Bronchial epithelial cell (primary cell): ENCODE results near the gene UQCC2. TPM values are rescaled to one million over a fixed set of nuclear protein-coding genes. Genes with fewer than 3 reads are reported as not detected.

Experiments
- DNase-seq: peaks from one replicate; pipeline ENCODE4 v3.0.0-alpha.2; 2010; ENCODE audit warnings: low read depth
- FAIRE-seq: peaks from 2 replicates; lab custom pipeline; 2011; peaks lifted over from hg19 to GRCh38; lab: Jason Lieb, UNC
- H3K27me3 ChIP-seq: 2 replicates; pipeline ENCODE4 v1.5.1; 2011; ENCODE audit warnings: low read length; ENCODE audit not compliant: control insufficient read depth, insufficient read depth
- H3K36me3 ChIP-seq: 2 replicates; pipeline ENCODE4 v1.5.1; 2011; ENCODE audit warnings: low read length; ENCODE audit not compliant: control insufficient read depth, insufficient read depth
- H3K4me3 ChIP-seq: 2 replicates; pipeline ENCODE4 v1.5.1; 2011; ENCODE audit warnings: mild to moderate bottlenecking, low read depth, low read length, control low read depth
- total RNA-seq: library from RNA; depleted of rRNA; stranded (reverse); fragments of >200 nt; gene quantifications from 2 replicates; pipeline ENCODE4 v1.2.1, GENCODE V29; 2014
- TF ChIP-seq, protein P1 (sequence below): IDR thresholded peaks from 2 replicates; pipeline ENCODE4 v1.5.1; 2011; ENCODE audit warnings: mild to moderate bottlenecking, moderate library complexity, low read length, control low read depth, inconsistent platforms; ENCODE audit not compliant: insufficient read depth, severe bottlenecking

Gene UQCC2
- 47.1 and 49.7 TPM in 2 replicates for total RNA-seq

DNA sequence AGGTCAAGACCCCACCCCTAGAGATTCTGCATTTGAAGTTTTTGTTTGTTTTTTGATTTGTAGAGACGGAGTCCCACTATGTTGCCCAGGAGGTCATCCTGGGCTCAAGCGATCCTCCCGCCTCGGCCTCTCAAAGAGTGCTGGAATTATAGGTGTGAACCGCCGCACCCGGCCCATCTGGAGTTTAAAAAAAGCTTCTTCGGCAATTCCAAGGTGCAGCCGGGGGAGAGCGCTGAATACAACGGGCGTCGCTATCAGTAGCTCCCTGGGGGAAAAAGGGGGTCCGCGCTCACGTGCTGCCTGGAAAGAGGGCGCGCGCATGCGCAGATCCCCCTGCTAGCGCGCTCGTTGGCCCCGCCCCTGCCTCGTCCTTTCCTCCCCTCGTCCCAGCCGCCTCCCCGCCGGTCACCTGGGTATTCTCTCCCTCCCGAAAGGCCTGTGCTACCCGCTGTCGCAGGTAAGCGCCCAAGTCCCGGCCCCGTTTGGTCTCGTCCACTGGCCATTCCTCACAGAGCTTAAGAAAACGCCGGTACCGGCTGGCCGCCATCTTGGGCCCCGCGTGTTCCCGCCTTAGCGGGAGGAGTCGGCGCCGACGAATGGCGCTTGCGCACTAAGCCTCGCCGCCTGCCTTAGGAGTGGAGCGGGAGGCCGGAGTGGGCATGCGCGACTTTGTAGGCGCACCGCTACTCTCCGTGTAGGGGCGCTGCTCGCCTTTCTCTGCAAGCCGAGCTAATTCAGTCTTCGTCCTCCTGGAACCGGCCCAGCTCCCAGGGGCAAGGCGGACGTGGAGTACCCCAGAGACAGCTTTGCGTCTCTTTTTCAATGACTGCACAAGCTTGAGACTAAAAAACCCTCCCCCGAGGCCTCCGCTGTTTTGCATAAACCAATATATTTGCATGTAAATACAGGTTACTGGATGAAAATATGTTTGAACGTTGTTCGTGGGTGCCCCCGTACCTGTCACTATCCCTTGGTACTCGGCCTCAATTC is at the start of gene UQCC2:
TSS of gene UQCC2 (minus strand) at position 561 of the 990 bp plus-strand sequence. CDS start at position 547, 14 bp downstream.
- no peaks in the 10 kb centered on the region for H3K27me3 ChIP-seq
- peak; percentile 89 for DNase-seq
- peaks cover 13% of the 10 kb centered on the region for H3K36me3 ChIP-seq
- peak within 1 kb of the TSS; percentile 90 for H3K4me3 ChIP-seq
- FAIRE-seq: no peak
- TF ChIP-seq, protein P1, sequence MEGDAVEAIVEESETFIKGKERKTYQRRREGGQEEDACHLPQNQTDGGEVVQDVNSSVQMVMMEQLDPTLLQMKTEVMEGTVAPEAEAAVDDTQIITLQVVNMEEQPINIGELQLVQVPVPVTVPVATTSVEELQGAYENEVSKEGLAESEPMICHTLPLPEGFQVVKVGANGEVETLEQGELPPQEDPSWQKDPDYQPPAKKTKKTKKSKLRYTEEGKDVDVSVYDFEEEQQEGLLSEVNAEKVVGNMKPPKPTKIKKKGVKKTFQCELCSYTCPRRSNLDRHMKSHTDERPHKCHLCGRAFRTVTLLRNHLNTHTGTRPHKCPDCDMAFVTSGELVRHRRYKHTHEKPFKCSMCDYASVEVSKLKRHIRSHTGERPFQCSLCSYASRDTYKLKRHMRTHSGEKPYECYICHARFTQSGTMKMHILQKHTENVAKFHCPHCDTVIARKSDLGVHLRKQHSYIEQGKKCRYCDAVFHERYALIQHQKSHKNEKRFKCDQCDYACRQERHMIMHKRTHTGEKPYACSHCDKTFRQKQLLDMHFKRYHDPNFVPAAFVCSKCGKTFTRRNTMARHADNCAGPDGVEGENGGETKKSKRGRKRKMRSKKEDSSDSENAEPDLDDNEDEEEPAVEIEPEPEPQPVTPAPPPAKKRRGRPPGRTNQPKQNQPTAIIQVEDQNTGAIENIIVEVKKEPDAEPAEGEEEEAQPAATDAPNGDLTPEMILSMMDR: peak; percentile 84

DNA sequence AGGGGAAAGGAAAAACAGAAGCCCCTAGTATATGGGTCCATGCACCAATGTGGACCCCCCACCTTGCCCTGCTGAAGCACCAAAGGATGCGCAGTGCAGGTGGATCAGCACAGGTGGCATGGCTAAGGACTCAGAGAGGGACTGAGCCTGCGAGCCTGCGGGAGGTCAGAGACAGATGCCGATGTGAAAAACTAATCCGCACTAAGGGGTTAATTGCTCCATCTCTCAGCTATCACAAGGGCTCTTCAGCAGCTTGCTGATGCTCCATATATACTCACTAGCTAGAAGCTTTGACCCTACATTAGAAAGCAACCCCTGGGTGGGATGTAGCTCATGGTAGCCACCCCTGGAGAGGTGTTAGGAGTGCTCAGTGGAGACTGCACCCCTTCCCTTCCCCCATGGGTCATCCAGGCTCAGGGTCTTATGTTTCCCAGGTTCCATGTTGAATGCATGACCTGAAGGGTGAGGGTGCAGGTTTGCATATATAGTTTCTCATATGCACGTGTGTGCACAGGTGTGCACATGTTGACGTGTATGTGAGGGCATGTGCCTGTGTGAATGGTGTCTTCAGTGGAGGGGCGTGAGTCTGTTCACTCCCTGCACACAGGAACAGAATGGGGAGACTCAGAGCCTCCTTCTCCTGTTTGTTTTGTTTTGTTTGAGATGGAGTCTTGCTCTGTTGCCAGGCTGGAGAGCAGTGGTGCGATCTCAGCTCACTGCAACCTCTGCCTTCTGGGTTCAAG is 48.6 kb upstream of the UQCC2 start:
- DNase-seq (no peak), FAIRE-seq (no peak)
- TF ChIP-seq, protein P1: no peak
- Histone ChIP-seq H3K4me3 (no peak overlapping the region), H3K36me3 (no peaks in the 10 kb centered on the region), H3K27me3 (no peaks in the 10 kb centered on the region)

DNA sequence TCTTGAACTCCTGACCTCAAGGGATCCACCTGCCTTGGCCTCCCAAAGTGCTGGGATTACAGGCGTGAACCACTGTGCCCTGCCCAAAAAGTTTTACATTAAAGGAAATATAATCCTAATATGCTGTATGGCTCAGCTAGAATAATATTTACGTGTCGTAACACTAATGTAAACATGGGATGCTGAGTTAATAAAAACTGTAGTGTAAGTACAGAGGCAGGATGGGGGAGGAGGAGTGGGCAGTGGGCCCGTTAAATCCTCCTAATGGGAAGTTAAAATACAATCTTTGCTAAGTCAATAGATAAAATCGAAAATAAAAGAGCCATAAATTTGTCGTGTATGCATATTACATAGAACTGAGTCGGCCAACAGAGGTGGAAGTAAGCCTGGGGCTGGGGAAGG is 47.3 kb upstream of the UQCC2 start:
- Histone ChIP-seq H3K36me3 (no peaks in the 10 kb centered on the region), H3K4me3 (no peak overlapping the region), H3K27me3 (no peaks in the 10 kb centered on the region)
- TF ChIP-seq, protein P1: no peak
- peak; percentile 54 for DNase-seq
- no peak for FAIRE-seq

DNA sequence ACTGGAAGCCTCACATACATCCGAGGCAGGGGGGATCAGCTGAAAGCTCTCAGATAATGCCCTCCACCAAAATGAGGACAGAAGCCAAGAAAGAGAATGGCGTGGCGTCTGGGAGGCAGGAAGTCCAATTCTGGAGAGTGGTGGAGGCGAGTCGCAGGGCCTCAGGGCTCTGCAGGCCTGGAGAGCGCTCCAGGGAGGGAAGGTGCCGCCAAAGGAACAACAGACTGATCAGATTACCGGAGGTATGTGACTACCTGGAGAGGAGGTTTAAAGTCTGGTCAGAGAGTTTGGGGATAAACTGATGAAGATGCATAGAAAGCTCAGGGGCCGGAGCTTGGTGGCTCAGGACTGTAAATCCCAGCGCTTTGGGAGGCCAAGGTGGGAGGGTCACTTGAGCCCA is 46.4 kb upstream of the UQCC2 start:
- FAIRE-seq (no peak), DNase-seq (no peak)
- H3K4me3 ChIP-seq: no peak overlapping the region
- H3K27me3 ChIP-seq: no peaks in the 10 kb centered on the region
- no peaks in the 10 kb centered on the region for H3K36me3 ChIP-seq
- TF ChIP-seq, protein P1: no peak

DNA sequence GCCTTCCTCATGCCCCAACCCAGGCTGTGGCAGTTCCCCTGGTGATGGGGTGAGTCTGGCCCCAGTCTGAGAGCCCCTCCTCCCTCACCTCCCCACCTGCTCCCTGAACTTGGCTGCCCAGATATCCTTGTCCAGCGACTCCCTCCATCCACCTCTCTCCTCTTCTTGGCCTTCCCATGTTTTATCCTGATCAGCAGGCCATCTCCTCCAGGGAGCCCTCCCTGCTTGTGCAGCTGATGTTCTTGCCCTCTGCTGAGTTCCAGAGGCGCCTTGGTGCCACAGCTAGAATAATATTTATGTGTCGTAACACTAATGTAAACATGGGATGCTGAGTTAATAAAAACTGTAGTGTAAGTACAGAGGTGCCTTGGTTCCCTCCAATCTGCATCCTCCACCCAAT is 45.6 kb upstream of the UQCC2 start:
- H3K4me3 ChIP-seq: no peak overlapping the region
- TF ChIP-seq, protein P1: no peak
- DNase-seq: no peak
- H3K36me3 ChIP-seq: no peaks in the 10 kb centered on the region
- FAIRE-seq: no peak
- H3K27me3 ChIP-seq: no peaks in the 10 kb centered on the region
